ENCODE measurements around the gene PRRT1.

Gene PRRT1

GRCh38 chr6:32113386-32114352 lies 38.1 kb downstream of the PRRT1 start:
- no peak for TF ChIP-seq CTCF (IDR thresholded peaks at IDR 0.05; ENCODE audit: borderline replicate concordance, insufficient read depth, low read depth, low read length)
- no peak overlapping the region for H3K4me3 ChIP-seq (ENCODE audit: low read depth, low read length)

- no peak for TF ChIP-seq CTCF (IDR thresholded peaks at IDR 0.05; ENCODE audit: borderline replicate concordance, insufficient read depth, low read depth, low read length)
- H3K4me3 ChIP-seq (ENCODE audit: low read depth, low read length), result no peak overlapping the region
Measured at GRCh38 chr6:32112431-32112980, 39.2 kb downstream of the PRRT1 start.

GRCh38 chr6:32111424-32112066 lies 40.2 kb downstream of the PRRT1 start:
- TF ChIP-seq CTCF (IDR thresholded peaks at IDR 0.05; ENCODE audit: borderline replicate concordance, insufficient read depth, low read depth, low read length), result no peak
- H3K4me3 ChIP-seq (ENCODE audit: low read depth, low read length), result no peak overlapping the region

GRCh38 chr6:32110632-32111031 lies 41.1 kb downstream of the PRRT1 start:
- TF ChIP-seq CTCF (IDR thresholded peaks at IDR 0.05; ENCODE audit: borderline replicate concordance, insufficient read depth, low read depth, low read length), result no peak
- no peak overlapping the region for H3K4me3 ChIP-seq (ENCODE audit: low read depth, low read length)

- H3K4me3 ChIP-seq (ENCODE audit: low read depth, low read length), result no peak overlapping the region
- TF ChIP-seq CTCF (IDR thresholded peaks at IDR 0.05; ENCODE audit: borderline replicate concordance, insufficient read depth, low read depth, low read length), result no peak
Measured at GRCh38 chr6:32109765-32110160, 42.0 kb downstream of the PRRT1 start.

GRCh38 chr6:32109114-32109764 lies 42.5 kb downstream of the PRRT1 start, which contains the start of gene TNXB:
TNXB (minus strand) TSS chr6:32109338; CDS start chr6:32098198, 11,140 bp downstream.
- TF ChIP-seq CTCF (IDR thresholded peaks at IDR 0.05; ENCODE audit: borderline replicate concordance, insufficient read depth, low read depth, low read length), result no peak
- no peak within 1 kb of the TSS for H3K4me3 ChIP-seq (ENCODE audit: low read depth, low read length)
